ENCODE data around the gene LIN7A.
"Not testable (repeated sequence)": the region's sequence is repeated elsewhere in the genome, so short reads cannot be mapped to it uniquely, and the experiment has no call there.

The LIN7A gene

DNA sequence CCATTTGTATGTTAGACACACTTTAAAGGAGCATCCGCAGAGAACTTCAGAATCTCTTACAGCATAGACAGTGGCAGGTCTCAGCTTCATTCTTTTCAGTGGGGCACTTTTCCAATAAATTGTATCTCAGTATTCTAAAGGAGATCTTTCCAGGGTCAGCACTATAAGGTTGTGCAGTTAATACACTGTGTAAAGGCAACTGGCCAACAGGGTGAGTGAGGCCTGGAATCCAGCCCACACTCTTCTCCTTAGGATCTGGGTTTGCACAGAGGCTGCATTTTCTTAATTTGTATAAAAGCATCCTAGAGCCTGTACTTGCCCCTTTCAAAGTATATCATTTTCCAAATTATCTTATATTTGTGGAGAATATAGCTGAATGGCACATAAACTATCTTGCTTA is 126.9 kb downstream of the LIN7A start:
- DNase-seq: no peak

DNA sequence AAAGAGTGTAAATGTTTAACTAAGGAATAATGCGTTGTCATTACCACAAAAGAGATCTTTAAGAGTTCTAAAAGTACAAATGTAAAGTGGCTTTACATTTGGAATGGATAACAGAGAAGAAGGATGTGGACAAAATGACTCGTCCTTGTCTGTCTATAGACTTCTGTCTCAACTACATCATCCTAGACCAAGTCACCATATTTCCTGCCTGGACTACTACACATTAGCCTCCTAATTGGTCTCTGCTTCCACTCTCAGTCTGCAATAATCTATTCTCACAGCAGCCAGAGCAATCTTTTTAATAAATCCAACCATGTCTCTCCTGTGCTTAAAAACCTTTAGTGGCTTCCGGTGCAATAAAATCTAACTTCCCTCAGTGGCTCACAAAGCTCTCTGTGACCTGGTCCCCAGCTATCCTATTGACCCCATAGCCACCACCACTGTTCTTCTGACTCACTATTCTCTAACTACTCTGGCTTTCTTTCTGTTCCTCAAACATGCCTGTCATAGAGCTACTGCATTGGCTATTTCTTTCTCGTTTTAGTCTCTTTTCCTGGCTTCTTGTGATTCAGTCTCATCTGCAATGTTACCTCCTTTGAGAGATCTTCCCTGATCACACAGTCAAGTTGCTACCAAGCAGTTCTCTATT is 130.0 kb downstream of the LIN7A start:
- no peak for DNase-seq

DNA sequence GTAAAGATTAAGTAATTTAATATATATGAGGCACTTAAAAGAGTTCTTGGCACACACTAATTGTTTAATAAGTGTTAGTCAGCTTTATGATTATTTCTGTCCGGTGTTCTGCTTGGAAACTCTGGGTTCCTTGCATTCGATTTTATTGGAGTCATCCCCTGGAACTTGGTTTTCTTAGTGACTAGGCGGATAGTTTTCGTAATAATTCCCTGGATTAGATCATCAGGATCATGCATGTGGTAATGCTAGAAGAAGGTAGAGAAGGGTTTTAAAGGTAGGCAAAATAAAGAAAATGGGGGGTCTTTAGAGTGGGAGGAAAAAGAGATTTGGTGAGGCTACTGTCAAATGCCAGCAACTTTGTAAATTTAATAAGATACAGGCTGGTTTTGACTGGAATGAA is 132.6 kb downstream of the LIN7A start:
- no peak for DNase-seq

DNA sequence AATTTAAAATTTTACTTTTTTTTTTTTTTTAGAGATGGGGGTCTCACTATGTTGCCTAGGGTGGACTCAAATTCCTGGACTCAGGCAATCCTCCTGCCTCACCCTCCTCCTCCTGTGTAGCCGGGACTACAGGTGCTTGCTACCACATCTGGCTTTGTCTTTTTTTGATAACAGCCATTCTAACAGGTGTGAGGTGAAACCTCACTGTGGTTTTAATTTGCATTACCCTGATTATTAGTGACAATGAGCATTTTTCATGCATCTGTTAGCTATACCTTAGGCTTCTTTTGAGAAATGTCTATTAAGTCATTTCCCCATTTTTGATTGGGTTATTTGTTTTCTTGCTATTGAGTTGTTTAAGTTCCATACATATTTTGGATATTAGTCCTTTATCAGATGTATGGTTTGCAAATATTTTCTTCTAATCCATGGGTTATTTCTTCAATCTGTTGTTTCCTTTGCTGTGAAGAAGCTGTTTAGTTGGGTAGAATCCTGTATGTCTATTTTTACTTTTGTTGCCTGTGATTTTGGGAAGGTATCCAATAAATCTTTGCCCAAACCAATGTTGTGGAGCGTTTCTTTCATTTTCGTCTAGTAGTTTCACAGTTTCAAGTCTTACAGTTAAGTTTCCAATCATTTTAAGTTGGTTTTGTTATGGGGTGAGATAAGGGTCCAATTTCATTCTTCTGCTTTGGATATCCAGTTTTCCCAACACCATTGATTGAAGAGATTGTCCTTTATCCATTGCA is 134.9 kb downstream of the LIN7A start:
- no peak for DNase-seq

DNA sequence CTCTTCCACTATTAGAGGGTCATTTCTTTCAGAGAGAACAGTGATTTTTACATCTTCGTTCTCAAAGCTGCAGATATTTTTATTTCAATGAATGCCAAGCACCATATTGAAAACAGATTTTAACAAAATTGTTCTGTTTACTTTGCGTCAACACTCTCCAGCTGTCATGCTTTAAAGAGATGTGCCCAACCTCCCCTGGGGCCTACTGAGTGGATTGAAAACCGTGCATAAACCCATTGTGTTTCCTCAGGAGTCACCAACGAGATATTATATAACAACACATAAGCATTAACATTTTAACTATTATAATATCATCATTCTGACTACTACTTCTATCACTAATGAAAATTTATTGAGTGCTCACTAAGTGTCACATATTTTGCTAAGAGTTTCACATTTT is 139.5 kb downstream of the LIN7A start:
- DNase-seq: no peak

DNA sequence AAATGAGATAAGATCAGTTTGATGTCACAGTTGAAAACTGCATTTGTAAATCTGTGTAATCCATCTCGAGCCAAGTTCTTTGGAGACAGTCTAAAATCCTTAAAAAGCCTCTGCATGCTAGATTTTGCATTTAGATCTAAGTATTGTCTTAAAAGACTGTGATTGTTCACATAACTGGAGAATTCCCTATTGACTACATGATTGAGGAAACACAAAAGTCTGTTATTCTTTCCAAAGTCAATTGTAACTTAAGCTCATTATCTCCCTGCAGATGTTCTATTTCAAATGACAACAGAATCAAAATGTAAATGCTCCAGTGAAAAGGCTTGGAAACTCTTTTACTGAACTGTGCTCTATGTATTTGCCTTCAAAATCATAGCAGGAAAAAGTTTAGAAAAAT is 143.2 kb downstream of the LIN7A start:
- peak in 1 of 51 donors; percentile 4 for DNase-seq

DNA sequence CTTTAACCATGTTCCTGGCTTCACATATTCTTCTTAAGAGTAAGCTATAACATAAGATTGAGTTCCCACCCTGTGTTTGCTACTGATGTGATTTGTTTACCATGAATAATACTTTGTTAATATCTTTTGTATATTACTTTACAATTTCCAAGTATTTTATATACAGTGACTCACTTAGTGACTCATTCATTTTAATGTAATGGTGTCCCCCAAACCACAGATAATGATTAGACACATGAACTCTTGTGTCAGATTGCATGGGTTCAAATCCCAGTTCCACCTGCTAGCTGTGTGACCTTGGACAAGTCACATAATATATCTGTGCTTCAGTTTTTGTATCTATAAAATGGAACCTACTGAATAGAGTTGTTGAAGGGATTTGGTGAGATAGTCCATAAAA is 144.9 kb downstream of the LIN7A start:
- DNase-seq: no peak

DNA sequence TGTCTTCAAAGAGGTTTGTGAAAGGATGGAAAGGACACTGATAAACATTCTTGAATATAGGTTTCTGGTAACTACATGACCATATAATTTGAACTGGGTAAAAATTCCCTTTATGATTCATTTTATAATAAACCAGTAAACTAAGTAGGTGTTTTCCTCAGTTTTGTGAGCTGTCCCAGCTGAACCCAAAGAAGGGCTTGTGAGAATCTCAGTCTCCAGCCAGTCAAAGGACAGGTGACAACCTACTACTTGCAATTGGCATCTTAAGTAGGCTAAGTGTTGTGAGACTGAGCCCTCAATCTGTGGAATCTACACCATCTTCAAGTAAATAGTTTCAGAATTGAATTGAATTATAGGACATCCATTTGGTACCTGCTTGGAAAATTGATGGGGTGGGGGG is 145.9 kb downstream of the LIN7A start:
- no peak for DNase-seq

DNA sequence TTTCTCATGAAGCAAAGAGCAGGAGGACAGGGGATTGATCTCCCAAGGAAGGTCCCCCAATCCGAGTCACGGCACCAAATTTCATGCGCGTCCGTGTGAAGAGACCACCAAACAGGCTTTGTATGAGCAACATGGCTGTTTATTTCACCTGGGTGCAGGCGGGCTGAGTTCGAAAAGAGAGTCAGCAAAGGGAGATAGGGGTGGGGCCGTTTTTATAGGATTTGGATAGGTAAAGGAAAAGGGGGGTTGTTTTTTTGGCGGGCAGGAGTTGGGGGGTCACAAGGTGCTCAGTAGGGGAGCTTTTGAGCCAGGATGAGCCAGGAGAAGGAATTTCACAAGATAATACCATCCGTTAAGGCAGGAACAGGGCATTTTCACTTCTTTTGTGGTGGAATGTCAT is 149.3 kb downstream of the LIN7A start:
- DNase-seq: not testable (repeated sequence)

DNA sequence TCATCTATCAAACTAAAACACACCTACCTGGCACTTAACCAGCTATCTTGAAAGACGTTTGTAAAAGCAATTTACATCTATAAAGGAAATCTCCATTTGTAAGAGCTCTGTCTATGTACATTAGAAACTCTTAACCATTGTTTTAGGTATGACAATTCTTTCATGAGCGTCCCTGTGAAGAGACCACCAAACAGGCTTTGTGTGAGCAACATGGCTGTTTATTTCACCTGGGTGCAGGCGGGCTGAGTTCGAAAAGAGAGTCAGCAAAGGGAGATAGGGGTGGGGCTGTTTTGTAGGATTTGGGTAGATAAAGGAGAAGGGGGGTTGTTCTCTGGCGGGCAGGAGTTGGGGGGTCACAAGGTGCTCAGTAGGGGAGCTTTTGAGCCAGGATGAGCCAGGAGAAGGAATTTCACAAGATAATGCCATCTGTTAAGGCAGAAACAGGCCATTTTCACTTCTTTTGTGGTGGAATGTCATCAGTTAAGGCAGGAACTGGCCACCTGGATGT is 154.7 kb downstream of the LIN7A start:
- DNase-seq: not testable (repeated sequence)

DNA sequence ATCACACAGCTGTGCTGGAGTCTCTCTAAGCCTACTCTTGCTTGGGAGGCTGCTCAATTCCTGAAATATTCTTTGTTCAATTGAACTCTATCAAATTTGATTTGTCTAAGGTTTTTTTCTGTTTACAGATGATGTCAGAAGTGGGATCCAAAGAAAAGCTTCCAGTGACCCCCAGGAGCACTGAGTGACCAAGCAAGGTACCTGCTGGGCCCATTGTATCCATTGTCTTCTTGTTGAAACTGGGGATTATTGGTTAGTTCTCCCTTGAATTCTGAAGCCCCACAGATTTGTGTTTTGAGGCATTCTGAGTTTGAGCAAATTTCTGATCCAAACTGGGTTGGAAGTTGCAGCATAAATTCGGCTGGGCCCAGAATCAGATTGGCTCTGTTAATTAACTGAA is 156.4 kb downstream of the LIN7A start:
- no peak for DNase-seq

DNA sequence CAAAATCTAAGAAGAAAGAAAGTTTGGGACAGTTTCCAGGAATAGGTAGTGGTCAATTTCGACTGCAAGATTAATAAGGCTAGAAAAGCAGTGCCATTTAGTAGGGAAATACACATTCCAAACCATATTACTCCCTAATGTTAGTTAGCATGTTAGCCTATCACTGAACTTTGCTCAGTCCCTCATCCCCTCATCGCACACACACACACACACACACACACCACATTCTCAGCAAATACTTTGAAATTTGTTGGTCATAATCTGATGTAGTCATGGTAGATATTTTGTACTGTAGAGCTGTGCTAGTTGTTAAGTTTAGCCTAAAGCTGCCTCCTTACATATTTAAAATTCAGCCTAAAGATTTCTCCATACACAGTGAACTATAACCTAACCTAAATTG is 157.0 kb downstream of the LIN7A start:
- no peak for DNase-seq

DNA sequence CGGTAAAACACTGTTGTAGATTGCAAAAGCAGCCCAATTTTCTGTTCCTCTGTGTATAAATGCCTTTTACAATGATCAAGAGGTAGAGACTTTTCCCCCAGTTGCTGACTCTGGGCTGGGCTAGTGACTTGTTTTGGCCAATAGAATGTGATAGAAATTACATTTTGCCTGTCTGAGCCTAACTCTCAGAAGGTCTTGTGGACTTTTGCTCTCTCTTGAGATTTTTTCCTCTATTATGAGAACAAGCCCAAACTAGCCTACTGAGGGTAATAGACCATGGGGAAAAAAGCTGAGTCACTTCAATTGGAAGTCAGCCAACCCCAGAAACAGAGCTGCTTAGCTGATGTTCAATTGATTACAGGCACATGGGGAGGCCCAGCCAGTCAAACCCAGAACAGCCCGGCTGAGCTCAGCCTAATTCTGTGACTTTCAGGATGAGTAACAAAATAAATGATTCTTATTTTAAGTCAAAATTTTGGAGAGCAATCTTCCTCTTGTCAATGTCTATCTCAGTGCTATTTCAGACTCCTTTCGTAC is 159.7 kb downstream of the LIN7A start:
- peak in 17 of 51 donors; percentile 1 to 37 (median 9) for DNase-seq

DNA sequence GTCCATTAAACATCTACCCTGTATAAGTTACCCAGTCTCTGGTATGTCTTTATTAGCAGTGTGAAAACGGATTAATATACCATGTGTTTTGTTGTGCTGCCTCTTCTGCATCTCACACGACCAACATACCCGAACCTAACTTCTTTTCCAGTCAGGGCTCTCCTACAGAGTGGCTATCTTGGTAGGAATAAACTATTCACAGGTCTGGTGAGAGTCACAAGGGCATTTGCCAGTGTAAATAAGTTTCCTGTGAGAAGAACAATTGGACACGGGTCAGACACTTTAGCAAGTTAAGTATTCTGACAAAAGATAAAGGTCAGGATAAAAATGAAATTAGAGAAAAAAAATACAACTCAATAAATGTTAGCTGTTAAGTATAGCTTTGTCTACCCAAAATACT is 160.1 kb downstream of the LIN7A start:
- DNase-seq: no peak

DNA sequence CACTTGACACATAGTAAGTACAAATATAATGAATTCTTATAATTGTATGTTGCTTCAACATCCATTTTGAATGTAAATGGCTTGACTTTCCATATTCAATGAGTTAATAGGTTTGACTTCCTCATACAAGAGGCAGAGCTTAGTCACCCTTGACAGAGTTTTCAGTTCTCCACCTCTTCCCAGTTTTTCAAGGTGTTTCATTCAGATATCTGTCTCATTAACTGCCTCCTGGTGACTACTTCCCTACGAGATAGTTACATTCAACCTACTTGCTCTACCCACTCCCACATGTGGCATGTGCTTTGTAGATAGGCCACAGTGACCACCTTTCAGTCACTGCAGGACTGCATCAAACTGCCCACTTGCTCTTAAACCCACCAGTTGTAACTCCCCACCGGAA is 161.0 kb downstream of the LIN7A start:
- DNase-seq: no peak

DNA sequence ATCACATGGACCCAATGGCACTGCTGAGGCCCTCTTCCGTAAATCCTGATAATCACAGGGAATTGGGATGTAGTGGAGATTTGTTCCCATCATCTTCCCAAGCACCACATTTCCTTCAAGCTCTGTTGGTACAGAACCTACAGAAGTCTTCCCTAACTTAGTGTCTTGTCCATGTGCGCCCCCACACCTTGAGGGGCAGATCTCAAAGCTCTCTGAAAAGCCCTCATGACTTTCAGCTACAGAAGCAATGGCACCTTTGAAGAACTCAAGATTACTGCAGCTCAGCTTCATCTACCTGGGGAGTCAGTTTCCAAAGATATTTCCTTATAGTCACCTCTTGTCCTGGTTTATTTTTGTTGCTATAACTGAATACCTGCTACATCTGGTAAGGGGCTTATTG is 166.8 kb downstream of the LIN7A start:
- no peak for DNase-seq

DNA sequence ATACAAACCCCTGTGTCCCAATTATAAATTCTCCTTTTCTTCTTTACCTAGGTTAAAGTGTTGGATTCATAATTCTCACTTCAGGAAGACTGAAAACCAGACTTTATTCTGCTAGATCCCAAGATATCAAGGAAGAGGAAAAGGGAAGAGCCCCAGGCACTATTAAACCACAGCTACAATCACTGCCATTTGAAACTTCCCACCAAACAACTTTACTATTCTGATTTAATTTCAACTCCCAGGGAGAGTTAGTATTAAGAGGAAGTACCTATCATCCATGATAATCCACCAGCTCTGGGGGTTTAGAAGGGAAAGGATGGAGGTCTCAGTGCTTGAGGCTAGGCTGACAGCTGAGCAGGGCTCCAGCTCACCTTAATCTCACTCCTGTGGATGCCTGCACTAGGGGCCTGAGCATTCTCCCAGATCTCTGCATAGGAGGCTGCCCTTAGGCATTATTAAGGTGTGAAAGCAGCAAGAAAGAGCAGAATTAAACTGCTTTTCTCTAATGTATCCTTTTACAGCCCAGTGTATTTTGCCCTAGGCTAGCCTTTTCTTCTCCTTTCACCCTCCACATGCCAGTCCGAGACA is 168.1 kb downstream of the LIN7A start:
- DNase-seq: no peak

DNA sequence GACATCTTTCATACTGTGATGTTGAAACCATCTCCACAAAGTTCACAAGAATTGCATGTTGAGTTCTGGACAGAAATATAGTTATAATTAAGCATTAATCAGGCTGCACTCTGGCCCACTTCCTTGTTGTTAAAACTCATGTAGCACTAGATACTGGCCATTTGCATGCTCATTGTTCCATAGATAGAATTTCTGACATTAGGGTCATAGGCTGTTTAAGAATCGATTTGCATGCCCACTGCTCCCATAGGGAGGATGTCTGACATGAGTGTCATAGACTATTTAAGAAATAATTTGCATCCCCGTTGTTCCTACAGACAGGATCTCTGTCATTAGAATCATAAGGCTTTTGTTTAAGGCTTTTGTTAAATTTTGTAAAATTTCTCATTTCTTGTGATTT is 170.8 kb downstream of the LIN7A start:
- no peak for DNase-seq

DNA sequence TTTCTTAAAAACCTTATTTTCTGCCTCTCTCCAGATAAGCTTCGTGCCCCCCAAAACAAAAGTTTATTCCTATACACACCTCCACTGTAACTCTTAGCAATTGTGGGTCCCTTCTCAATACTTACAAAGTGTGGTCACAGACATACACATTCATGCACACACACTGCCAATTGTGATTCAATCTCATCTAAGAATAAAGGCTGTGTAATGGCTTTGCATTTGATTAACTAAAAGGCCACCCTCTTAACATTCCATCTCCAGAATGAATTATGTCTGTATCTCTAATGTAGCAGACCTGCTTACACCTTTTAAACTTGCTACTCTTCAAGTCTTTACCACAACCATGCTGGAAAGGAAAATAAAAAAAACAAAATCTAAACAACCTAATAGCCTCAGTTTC is 171.5 kb downstream of the LIN7A start:
- DNase-seq: no peak

DNA sequence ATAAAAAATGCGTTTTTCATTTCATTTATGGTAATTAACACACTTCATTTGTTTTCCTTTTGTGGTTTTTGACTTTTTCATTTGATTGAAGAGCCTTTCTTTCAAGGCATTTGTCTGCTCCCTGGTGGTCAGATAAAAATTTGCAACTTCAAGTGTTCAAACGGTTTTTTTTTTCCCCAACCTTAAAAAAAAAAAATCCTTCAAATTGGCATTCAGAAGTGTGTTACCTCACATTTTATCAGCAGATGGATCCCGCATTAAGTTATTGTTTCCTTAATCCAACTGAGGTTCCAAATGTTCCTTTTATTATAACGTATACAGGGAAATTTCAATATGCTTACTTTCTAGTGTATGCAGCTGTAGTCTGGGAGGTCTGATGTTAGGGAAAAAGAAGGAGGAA is 173.9 kb downstream of the LIN7A start:
- peak in 2 of 51 donors; percentile 1 to 8 for DNase-seq

DNA sequence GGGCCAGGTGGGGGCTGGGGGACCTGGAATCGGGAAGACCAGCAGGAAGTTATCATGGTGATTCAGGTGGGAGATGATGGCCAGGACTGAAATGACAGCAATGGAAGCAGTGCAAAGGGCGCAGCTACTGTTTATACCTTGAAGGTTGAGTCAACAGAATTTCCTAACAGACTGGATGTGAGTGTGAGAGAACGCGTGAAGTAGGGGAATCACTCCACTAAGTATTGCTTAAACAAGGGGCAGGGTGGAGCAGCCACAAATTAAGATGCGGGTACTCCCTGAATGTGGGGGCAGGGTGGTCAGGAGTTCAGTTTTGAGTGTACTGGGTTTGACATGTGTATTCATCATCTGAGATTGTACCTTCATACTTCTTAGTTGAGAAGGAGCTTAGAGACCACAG is 175.9 kb downstream of the LIN7A start:
- no peak for DNase-seq

DNA sequence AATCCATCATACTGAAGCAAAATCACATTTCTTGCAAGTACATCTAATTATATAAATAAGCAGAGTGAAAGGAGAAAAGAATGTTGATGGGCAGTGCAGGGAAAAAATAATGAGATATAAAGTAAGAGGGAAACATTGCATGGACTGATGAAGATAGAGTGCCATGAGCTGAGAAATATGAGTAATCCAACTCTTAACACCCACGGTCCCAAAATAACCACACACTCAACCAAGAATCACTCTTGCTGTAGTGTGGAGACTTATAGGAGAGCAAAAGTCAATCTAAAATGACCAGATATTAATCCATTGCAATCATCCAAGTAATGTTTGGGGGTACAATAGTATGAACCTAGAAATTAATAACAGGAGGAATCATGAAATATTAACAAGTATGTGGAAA is 180.9 kb downstream of the LIN7A start:
- DNase-seq: no peak

DNA sequence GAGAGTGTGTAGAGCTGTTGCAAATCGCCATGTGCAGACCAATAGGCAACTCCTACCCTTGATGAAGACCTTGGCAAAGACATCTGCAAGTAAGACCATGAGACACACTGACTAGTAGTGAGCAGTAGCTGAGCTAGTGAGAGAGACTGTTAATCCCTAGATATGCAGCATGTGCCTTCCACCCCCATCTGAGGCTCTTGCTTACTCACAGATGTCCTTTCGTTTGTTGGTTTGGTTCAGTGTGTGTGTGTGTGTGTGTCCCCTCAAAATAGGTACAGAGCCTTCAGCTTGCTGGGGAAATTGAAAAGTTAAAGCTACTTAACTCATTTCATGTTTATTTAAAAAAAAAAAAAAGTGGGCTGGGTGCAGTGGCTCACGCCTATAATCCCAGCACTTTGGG is 183.5 kb downstream of the LIN7A start:
- no peak for DNase-seq
